PFSK-1 (cell line): Measurements from ENCODE around the gene BICRA.

Source experiments
- FOXP2 ChIP-seq: optimal IDR thresholded peaks from 2 replicates; pipeline ENCODE3; 2011; ENCODE audit warnings: borderline replicate concordance, control low read depth, inconsistent platforms; ENCODE audit not compliant: insufficient read depth; ENCODE audit errors: extremely low read length, extremely low read depth
- POLR2AphosphoS5 ChIP-seq: IDR thresholded peaks from 2 replicates; pipeline ENCODE4 v1.6.1; 2012; ENCODE audit warnings: low read depth, mild to moderate bottlenecking, control low read depth, low read length, moderate library complexity
- REST ChIP-seq, 2 experiments: IDR thresholded peaks; 2 replicates each; pipeline versions ENCODE4 v1.6.1 to v1.8.0; 2011 to 2012; ENCODE audit warnings: low read depth in 2 of 2, low read length in 2 of 2, control low read depth in 1 of 2, inconsistent platforms in 1 of 2, mild to moderate bottlenecking in 1 of 2, moderate library complexity in 1 of 2; ENCODE audit not compliant: insufficient read depth in 1 of 2
- SIN3A ChIP-seq: IDR thresholded peaks from 2 replicates; pipeline ENCODE4 v1.6.1; 2012; ENCODE audit warnings: mild to moderate bottlenecking, low read length, moderate library complexity, borderline replicate concordance; ENCODE audit not compliant: insufficient read depth
- TAF1 ChIP-seq: IDR thresholded peaks from 2 replicates; pipeline ENCODE4 v1.6.1; 2012; ENCODE audit warnings: low read length, control low read depth, borderline replicate concordance; ENCODE audit not compliant: insufficient read depth

GRCh38 chr19:47564081-47564480, 44.9 kb upstream of the BICRA start:
- no peak for TF ChIP-seq FOXP2
- no peak for TF ChIP-seq TAF1
- TF ChIP-seq POLR2AphosphoS5, result no peak
- no peak for TF ChIP-seq SIN3A
- TF ChIP-seq REST (IDR thresholded peaks at IDR 0.05; ENCODE audit: insufficient read depth in 1 of 2, low read depth in 2 of 2, low read length in 2 of 2), result no peak
